GM18858 (cell line): ENCODE results near the gene ANKRD39.

Experiments
- ATAC-seq: cut with Tn5 transposase; IDR thresholded peaks from one replicate; pipeline ENCODE4 v1.9.1; 2021; ENCODE audit not compliant: unreplicated experiment

The ANKRD39 gene

GRCh38 chr2:96859099-96859649 is 1.4 kb upstream of the ANKRD39 start:
- no peak for ATAC-seq

- no peak for ATAC-seq
Observed at GRCh38 chr2:96856776-96857666, 795 bp downstream of the ANKRD39 start.

GRCh38 chr2:96853321-96853720 is 4.5 kb downstream of the ANKRD39 start:
- no peak for ATAC-seq

- no peak for ATAC-seq
Observed at GRCh38 chr2:96852667-96853066, 5.1 kb downstream of the ANKRD39 start.

- ATAC-seq, result no peak
Observed at GRCh38 chr2:96848264-96848663, 9.6 kb downstream of the ANKRD39 start.

- ATAC-seq, result no peak
Observed at GRCh38 chr2:96847586-96847985, 10.2 kb downstream of the ANKRD39 start.

GRCh38 chr2:96846825-96847224 is 11.0 kb downstream of the ANKRD39 start:
- ATAC-seq, result no peak

GRCh38 chr2:96844405-96844808 is 13.4 kb downstream of the ANKRD39 start:
- no peak for ATAC-seq

- ATAC-seq, result no peak
Observed at GRCh38 chr2:96843538-96844268, 14.1 kb downstream of the ANKRD39 start, which contains the start of gene ANKRD23. ANKRD23 (minus strand) TSS chr2:96844021; CDS start chr2:96843992, 29 bp downstream.

GRCh38 chr2:96842600-96842999 is 15.2 kb downstream of the ANKRD39 start:
- no peak for ATAC-seq

GRCh38 chr2:96841701-96842495 is 15.9 kb downstream of the ANKRD39 start:
- no peak for ATAC-seq

GRCh38 chr2:96839875-96840850 is 17.7 kb downstream of the ANKRD39 start:
- no peak for ATAC-seq

- ATAC-seq, result no peak
Observed at GRCh38 chr2:96839293-96839874, 18.4 kb downstream of the ANKRD39 start.

- ATAC-seq, result no peak
Observed at GRCh38 chr2:96838345-96839292, 19.2 kb downstream of the ANKRD39 start.

- ATAC-seq, result no peak
Observed at GRCh38 chr2:96837575-96837974, 20.2 kb downstream of the ANKRD39 start.

GRCh38 chr2:96835830-96836229 is 22.0 kb downstream of the ANKRD39 start:
- ATAC-seq, result no peak

GRCh38 chr2:96832754-96833507 is 24.9 kb downstream of the ANKRD39 start:
- ATAC-seq, result no peak

GRCh38 chr2:96832408-96832753 is 25.4 kb downstream of the ANKRD39 start:
- ATAC-seq, result no peak
